ENCODE data around the gene TDRKH.
"Not testable (repeated sequence)": the region's sequence is repeated elsewhere in the genome, so short reads cannot be mapped to it uniquely, and the experiment has no call there.

Gene TDRKH

DNA sequence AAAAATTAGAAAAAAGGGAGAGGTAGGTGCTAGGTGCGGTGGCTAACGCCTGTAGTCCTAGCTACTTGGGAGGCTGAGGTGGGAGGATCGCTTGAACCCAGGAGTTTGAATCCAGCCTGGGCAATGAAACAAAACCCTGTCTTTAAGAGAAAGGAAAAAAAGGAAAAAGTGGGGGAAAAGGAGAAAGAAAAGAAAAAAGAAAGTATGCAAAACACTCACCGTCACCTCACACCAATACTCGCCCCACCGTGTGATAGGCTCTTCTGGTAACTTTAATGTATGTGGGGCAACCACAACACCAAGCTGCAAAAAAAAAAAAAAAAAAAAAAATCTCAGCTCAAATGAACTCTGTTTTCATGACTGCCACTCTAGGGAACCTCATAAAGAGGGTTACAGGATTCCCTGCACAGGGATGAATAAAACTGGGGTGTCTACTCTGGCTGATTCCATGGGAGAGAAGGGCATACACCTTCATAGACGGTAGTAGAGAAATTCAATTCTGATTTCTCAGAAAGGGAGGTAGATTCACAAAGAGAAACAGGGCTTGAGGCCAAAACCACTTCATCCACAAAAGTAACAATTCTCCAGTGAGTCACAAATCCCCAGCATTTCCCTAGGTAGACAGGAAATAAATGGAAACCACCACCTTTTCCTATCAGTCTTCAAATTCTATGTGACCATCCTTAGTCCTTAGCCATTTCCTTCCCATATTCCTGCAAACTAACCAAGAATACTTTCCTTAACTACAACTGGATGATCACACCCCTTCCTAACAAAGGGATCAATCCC, 29.5 kb downstream of the TDRKH start:
- no peak for DNase-seq

DNA sequence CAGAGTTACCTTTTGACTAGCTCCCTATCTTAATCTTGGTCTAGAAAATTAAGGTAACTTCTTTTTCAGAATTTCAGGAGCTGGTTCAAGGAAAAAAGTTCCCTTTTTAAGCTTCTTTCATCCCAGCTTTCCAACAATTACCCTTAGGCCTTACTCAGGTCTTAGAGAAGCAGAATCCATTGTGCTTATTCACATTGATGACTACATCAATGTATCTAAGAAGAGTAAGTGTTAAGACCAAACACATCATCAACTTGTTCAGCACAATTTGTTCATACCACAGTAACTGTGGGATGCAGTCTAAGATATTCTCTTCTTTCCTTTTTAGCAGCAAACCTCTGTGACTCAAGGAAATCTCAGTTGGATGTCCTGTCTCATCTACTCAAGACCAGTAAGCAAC, 31.1 kb downstream of the TDRKH start:
- no peak for DNase-seq

- no peak for DNase-seq
Measured at GRCh38 chr1:151756291-151756690, 34.0 kb downstream of the TDRKH start.

DNA sequence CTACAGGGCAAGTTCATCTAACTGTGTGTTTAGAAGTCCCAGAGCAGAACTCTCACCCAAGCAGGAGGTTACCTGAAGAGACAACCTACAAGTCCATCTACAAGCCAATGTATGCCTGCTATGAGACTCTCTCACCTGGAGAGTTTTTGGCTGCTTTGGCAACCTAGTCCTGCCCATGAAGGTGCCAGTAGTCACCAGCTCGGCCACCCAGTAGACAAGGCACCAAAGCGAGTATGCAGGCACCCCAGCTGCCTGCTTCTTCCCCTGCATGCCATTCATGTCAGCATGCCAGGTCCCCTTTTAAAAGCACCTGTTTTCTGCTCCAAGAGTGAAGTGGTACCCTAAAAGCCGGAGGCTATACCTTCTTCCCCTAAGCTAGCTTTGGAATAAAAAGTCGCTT, 48.8 kb downstream of the TDRKH start:
- DNase-seq, result no peak

GRCh38 chr1:151739590-151740355, 50.5 kb downstream of the TDRKH start:
- no peak for DNase-seq

DNA sequence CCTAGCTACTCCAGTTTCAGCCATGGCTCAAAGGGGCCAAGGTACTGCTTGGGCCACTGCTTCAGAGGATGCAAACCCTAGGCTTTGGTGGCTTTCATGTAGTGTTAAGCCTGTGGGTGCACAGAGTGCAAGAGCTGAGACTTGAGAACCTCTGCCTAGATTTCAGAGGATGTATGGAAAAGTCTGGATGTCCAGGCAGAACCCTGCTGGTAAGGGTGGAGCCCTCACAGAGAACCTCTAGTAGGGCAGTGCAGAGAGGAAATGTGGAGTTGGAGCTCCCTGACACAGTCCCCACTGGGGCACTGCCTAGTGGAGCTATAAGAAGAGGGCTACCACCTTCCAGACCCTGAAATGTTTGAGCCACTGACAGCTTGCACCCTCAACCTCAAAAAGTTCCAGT, 52.8 kb downstream of the TDRKH start:
- DNase-seq, result no peak

GRCh38 chr1:151737026-151737425, 53.3 kb downstream of the TDRKH start:
- DNase-seq, result no peak

DNA sequence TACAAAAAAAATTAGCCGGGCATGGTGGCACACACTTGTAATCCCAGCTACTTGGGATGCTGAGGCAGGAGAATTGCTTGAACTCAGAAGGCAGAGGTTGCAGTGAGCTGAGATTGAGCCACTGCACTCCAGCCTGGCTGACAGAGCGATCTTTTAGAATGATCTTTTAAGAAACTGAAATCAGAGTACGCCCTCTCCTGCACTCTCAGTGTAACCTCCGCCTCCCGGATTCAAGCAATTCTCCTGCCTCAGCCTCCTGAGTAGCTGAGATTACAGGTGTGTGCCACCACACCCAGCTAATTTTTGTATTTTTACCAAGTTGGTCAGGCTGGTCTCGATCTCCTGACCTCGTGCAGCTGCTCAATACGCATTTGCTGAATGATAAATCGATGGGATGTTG, 56.3 kb downstream of the TDRKH start:
- not testable (repeated sequence) for DNase-seq

- no peak for DNase-seq
Measured at GRCh38 chr1:151733126-151733525, 57.2 kb downstream of the TDRKH start.

DNA sequence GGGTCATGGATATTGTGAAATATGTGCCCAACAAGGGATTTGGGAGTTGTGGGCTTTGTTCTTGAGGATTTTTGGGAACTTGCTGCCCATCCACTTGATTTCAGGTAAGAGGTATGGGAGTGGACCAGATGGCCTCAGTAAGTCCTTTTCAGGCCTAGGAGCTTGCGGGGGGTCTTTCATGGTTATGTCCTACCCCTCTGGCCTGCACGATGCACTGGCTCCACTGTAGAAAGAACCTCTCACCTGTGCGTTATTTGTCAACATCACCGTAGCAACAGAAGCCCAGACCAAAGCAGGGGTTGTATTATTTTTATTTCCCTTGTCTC, 60.4 kb downstream of the TDRKH start:
- no peak for DNase-seq

DNA sequence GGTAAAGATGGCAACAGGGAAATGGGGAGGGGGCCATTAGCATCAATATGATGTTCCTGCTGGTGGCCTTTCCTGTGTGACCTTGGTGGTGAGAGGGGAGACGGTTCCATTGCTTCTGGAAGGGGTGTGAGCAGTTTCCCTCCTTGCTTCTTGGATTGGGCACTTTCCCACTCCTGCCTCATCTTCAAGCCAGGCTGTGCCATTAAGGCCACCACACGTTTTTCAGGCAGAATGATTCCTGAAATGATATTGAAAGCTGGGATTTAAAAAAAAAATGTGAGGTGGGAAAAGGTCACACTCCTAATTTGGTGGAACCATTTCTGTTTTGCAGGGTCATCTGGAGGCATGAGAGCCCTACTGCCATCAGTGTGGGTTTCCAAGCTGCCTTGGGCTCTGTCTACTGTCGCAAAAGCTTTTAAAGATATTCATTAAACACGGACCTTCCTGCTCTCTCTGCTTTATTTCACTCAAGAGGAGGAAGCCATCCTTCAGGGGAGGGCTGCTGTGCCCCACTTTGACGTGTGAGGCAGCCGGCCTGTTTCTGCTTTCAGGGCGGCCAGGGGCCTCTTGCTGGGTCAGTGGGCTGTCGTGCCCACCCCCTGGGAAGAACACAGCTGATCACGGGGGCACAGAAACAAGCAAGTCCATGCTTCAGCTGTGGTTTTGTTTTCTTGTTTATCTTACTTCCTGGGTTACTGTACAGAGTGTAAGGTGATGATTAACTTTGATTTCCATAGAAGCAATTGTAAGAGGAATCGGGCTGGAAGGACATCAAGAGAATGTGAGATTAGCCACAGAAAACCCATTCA, 60.9 kb downstream of the TDRKH start:
- DNase-seq, result no peak

DNA sequence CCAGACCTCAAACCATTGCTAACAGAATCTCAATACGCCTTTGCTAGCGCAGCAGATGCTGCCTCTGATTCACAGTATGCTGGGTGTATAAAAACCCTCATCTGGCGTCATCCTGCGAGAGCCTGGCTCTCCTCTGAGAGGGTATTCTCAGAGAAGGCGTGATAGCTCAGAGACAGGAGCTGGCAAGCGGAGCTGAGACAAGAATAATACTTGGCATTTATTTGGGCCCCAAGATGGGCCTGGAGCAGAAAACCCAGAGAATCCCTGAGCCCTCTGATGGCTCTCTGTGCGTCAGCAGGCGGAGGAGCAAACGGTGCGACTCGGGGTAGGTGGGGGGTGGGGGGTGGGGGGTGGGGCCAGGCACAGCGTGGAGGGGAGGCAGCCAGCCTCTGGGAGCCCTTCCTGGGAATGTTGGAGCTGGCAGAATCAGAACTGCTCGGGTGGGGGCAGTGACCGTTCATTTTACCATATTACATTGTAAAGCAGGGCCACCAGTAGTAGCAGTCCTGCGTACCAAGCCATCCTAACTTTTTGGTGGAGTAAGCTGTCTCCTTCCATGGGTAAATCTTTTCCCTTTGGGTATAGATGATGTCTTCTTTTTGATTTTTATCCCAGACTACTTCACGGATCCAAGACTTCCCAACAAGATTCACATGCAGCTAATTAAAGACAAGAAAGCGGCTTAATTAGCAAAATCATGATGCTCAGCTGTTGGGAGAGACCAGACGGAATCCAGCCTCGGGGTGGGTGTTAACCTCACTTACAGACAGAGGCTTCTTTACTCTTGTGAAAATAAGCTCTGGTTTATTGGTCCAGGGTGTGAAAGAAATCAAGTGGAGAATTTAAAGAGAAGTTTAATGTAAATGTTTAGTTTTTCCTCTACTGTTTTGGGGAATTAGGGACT, 61.9 kb downstream of the TDRKH start:
- DNase-seq, result peak; percentile 57 to 63

GRCh38 chr1:151723726-151724370, 66.5 kb downstream of the TDRKH start:
- no peak for DNase-seq

All from hippocampal formation (tissue), 2 donors.